ENCODE measurements around the gene LYPD6. TPM values are rescaled to one million over a fixed set of nuclear protein-coding genes. Genes with fewer than 3 reads are reported as not detected.
A peak's percentile ranks its signal among the peaks of the same experiment; 100 is the strongest.

LYPD6 gene
- total and polyA plus RNA-seq, 2 experiments from 2014 or later, result 4.9 to 12.4 TPM

GRCh38 chr2:149375801-149376361 lies 45.5 kb downstream of the LYPD6 start (continued):
- no peak for TF ChIP-seq CTCF (conservative IDR thresholded peaks at IDR 0.05; ENCODE audit: low read depth in 2 of 2)
- no peak for TF ChIP-seq NANOG (IDR thresholded peaks at IDR 0.05; ENCODE audit: borderline replicate concordance)

GRCh38 chr2:149380205-149380604 lies 49.8 kb downstream of the LYPD6 start:
- Histone ChIP-seq H3F3A (replicated peaks; ENCODE audit: low read depth) (no peaks in the 10 kb centered on the region), H3K27ac (ENCODE audit: low read depth) (no peak overlapping the region), H3K79me2 (replicated peaks; ENCODE audit: insufficient read depth) (no peaks in the 10 kb centered on the region), H2AFZ (no peak overlapping the region), H3K4me2 (no peak overlapping the region), H3K4me1 (ENCODE audit: insufficient read depth) (peaks cover 19% of the 10 kb centered on the region), H3K9me2 (ENCODE audit: insufficient read depth) (peaks cover 11% of the 10 kb centered on the region), H4K20me1 (replicated peaks; ENCODE audit: insufficient read depth) (no peaks in the 10 kb centered on the region), H3K36me3 (ENCODE audit: insufficient read depth) (no peaks in the 10 kb centered on the region), H3K4me3 (no peak overlapping the region), H3K27me3 (ENCODE audit: insufficient read depth) (no peaks in the 10 kb centered on the region)
- ATAC-seq, result peak; percentile 56
- Mint-ChIP-seq H3K4me3 (no peak overlapping the region), H3K9me3 (no peaks in the 10 kb centered on the region), H3K4me1 (peaks cover 13% of the 10 kb centered on the region), H3K36me3 (ENCODE audit: low read depth) (no peaks in the 10 kb centered on the region), H3K27me3 (ENCODE audit: insufficient read depth, low read depth, poor library complexity) (no peaks in the 10 kb centered on the region), H3K27ac (no peak overlapping the region)
- TF ChIP-seq ZNF114 (CRISPR knock-in tag; IDR thresholded peaks at IDR 0.05) (no peak), ZNF462 (CRISPR knock-in tag; IDR thresholded peaks at IDR 0.05) (no peak)
- peak; percentile 25 for DNase-seq (ENCODE audit: low spot score)

All from GM23338 (cell line).